H1 (cell line): Measurements from ENCODE around the gene SLC35A3. TPM values are rescaled to one million over a fixed set of nuclear protein-coding genes. Genes with fewer than 3 reads are reported as not detected.

Experiments used
- CEBPB ChIP-seq: IDR thresholded peaks from 2 replicates; pipeline ENCODE4 v1.6.1; 2012; ENCODE audit warnings: low read depth, low read length
- MAFK ChIP-seq: IDR thresholded peaks from 2 replicates; pipeline ENCODE4 v1.6.1; 2012; ENCODE audit warnings: low read depth, mild to moderate bottlenecking, improper control_type of control experiment, low read length
- POU5F1 ChIP-seq: IDR thresholded peaks from 2 replicates; pipeline ENCODE4 v1.6.1; 2011; ENCODE audit warnings: low read depth, mild to moderate bottlenecking, low read length, moderate library complexity
- RAD21 ChIP-seq, 2 experiments: IDR thresholded peaks in 1 of 2; conservative IDR thresholded peaks in 1 of 2; 2 replicates each; pipeline ENCODE4 v1.6.1; 2011; ENCODE audit warnings: low read depth in 2 of 2, low read length in 2 of 2, improper control_type of control experiment in 1 of 2, inconsistent platforms in 1 of 2, mild to moderate bottlenecking in 1 of 2, moderate library complexity in 1 of 2
- RXRA ChIP-seq: IDR thresholded peaks from 2 replicates; pipeline ENCODE4 v1.6.1; 2011; ENCODE audit warnings: low read depth, mild to moderate bottlenecking, low read length, moderate library complexity; ENCODE audit not compliant: insufficient read depth
- SAP30 ChIP-seq: fragments of 300-600 bp; sonication (generic); IDR thresholded peaks from 2 replicates; pipeline ENCODE4 v1.7.1; 2012; ENCODE audit warnings: low read length, moderate library complexity, mild to moderate bottlenecking, inconsistent platforms; ENCODE audit not compliant: insufficient read depth, insufficient replicate concordance
- SIX5 ChIP-seq: IDR thresholded peaks from 2 replicates; pipeline ENCODE4 v1.6.1; 2011; ENCODE audit warnings: mild to moderate bottlenecking, low read depth, low read length
- polyA plus RNA-seq, 7 experiments: library from polyadenylated mRNA; depleted of rRNA in 3 of 7; stranded (reverse) in 5 of 7; unstranded in 2 of 7; fragments of >200 nt in 5 of 7; fragments of 200-250 nt in 2 of 7; gene quantifications; 1 replicate in 5 of 7; 2 replicates in 1 of 7; 4 replicates in 1 of 7; pipeline versions ENCODE4 v1.2.1 to v1.2.3, GENCODE V29; 2011 to 2013; ENCODE audit warnings: missing spikeins in 2 of 7, mixed read lengths in 2 of 7
- total RNA-seq: library from RNA; stranded (reverse); fragmentation: NEBNext Ultra II Directional; extraction: Animal tissue kit (Norgen Biotek cat#: 25700); gene quantifications from 2 replicates; pipeline ENCODE4 v1.2.1, GENCODE V29; 2021
- TF ChIP-seq, protein P1 (sequence below): fragments of 300-600 bp; sonication (generic); IDR thresholded peaks from 2 replicates; pipeline ENCODE4 v1.7.1; 2012; ENCODE audit warnings: low read length, moderate library complexity, mild to moderate bottlenecking, inconsistent platforms; ENCODE audit not compliant: insufficient replicate concordance
- TF ChIP-seq, protein P2 (sequence below): IDR thresholded peaks from 2 replicates; pipeline ENCODE4 v1.6.1; 2011; ENCODE audit warnings: low read length, improper control_type of control experiment

Gene SLC35A3
- total and polyA plus RNA-seq, 2 of the 8 experiments (the other 6 are each of a cell fraction or from before 2014, with no cell fraction given) = 3.0 to 13.8 TPM

DNA sequence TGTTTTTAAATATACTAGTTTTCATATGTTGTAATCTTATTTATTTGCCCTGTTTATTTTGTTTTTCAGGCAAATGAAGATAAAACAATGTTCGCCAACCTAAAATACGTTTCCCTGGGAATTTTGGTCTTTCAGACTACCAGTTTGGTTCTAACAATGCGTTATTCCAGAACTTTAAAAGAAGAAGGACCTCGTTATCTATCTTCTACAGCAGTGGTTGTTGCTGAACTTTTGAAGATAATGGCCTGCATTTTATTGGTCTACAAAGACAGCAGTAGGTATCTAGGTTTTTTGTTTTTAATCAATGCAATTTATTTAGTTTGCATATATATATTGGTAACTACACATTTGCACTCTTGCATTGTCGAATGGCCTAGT, 23.7 kb downstream of the SLC35A3 start (continued):
- TF ChIP-seq, protein P1, sequence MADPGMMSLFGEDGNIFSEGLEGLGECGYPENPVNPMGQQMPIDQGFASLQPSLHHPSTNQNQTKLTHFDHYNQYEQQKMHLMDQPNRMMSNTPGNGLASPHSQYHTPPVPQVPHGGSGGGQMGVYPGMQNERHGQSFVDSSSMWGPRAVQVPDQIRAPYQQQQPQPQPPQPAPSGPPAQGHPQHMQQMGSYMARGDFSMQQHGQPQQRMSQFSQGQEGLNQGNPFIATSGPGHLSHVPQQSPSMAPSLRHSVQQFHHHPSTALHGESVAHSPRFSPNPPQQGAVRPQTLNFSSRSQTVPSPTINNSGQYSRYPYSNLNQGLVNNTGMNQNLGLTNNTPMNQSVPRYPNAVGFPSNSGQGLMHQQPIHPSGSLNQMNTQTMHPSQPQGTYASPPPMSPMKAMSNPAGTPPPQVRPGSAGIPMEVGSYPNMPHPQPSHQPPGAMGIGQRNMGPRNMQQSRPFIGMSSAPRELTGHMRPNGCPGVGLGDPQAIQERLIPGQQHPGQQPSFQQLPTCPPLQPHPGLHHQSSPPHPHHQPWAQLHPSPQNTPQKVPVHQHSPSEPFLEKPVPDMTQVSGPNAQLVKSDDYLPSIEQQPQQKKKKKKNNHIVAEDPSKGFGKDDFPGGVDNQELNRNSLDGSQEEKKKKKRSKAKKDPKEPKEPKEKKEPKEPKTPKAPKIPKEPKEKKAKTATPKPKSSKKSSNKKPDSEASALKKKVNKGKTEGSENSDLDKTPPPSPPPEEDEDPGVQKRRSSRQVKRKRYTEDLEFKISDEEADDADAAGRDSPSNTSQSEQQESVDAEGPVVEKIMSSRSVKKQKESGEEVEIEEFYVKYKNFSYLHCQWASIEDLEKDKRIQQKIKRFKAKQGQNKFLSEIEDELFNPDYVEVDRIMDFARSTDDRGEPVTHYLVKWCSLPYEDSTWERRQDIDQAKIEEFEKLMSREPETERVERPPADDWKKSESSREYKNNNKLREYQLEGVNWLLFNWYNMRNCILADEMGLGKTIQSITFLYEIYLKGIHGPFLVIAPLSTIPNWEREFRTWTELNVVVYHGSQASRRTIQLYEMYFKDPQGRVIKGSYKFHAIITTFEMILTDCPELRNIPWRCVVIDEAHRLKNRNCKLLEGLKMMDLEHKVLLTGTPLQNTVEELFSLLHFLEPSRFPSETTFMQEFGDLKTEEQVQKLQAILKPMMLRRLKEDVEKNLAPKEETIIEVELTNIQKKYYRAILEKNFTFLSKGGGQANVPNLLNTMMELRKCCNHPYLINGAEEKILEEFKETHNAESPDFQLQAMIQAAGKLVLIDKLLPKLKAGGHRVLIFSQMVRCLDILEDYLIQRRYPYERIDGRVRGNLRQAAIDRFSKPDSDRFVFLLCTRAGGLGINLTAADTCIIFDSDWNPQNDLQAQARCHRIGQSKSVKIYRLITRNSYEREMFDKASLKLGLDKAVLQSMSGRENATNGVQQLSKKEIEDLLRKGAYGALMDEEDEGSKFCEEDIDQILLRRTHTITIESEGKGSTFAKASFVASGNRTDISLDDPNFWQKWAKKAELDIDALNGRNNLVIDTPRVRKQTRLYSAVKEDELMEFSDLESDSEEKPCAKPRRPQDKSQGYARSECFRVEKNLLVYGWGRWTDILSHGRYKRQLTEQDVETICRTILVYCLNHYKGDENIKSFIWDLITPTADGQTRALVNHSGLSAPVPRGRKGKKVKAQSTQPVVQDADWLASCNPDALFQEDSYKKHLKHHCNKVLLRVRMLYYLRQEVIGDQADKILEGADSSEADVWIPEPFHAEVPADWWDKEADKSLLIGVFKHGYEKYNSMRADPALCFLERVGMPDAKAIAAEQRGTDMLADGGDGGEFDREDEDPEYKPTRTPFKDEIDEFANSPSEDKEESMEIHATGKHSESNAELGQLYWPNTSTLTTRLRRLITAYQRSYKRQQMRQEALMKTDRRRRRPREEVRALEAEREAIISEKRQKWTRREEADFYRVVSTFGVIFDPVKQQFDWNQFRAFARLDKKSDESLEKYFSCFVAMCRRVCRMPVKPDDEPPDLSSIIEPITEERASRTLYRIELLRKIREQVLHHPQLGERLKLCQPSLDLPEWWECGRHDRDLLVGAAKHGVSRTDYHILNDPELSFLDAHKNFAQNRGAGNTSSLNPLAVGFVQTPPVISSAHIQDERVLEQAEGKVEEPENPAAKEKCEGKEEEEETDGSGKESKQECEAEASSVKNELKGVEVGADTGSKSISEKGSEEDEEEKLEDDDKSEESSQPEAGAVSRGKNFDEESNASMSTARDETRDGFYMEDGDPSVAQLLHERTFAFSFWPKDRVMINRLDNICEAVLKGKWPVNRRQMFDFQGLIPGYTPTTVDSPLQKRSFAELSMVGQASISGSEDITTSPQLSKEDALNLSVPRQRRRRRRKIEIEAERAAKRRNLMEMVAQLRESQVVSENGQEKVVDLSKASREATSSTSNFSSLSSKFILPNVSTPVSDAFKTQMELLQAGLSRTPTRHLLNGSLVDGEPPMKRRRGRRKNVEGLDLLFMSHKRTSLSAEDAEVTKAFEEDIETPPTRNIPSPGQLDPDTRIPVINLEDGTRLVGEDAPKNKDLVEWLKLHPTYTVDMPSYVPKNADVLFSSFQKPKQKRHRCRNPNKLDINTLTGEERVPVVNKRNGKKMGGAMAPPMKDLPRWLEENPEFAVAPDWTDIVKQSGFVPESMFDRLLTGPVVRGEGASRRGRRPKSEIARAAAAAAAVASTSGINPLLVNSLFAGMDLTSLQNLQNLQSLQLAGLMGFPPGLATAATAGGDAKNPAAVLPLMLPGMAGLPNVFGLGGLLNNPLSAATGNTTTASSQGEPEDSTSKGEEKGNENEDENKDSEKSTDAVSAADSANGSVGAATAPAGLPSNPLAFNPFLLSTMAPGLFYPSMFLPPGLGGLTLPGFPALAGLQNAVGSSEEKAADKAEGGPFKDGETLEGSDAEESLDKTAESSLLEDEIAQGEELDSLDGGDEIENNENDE = no peak
- TF ChIP-seq RXRA (no peak), RAD21 (IDR thresholded peaks at IDR 0.05 in 1 of 2, conservative IDR thresholded peaks at IDR 0.05 in 1 of 2; ENCODE audit: low read depth in 2 of 2, low read length in 2 of 2) (no peak), SIX5 (no peak), MAFK (no peak), SAP30 (no peak), CEBPB (no peak), POU5F1 (no peak)
- TF ChIP-seq, protein P2, sequence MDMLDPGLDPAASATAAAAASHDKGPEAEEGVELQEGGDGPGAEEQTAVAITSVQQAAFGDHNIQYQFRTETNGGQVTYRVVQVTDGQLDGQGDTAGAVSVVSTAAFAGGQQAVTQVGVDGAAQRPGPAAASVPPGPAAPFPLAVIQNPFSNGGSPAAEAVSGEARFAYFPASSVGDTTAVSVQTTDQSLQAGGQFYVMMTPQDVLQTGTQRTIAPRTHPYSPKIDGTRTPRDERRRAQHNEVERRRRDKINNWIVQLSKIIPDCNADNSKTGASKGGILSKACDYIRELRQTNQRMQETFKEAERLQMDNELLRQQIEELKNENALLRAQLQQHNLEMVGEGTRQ = no peak
